ENCODE data around the gene EMC10.

Gene EMC10

DNA sequence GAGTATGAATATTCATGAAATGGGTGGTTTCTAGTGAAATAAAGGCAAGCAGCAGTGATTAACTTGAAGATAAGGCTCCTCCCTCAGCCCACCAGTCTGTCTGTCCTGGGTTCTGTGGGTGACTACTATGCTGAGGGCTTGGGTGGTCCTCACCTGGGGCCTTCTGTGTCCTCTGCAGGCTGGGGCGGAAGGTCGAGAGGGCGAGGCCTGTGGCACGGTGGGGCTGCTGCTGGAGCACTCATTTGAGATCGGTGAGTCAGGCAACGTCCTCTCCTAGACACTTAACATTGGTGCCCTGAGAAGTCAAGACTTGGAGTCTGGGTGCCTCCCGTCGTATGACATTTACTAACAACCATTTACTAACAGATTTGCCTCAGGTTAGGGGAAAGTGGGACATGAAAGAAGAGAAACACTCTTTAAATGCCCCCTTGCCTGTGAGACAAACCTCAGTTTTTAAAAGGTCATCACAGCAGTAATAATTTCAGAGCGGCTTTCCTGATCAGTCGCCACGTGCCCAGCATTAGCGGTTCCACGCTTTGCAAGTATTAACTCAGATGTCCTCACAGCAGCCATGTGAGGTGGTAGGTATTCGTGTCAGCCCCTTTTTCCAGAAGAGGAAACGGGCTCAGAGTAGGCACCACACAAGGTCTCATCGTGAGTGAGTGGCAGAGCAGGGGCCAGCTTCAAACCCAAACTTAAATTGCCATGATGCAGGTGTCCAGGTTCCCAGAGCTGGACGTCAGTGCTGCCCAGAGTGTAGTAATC is 1.6 kb downstream of the EMC10 start:
- no peak for DNase-seq (ENCODE audit: low read depth, low spot score)

DNA sequence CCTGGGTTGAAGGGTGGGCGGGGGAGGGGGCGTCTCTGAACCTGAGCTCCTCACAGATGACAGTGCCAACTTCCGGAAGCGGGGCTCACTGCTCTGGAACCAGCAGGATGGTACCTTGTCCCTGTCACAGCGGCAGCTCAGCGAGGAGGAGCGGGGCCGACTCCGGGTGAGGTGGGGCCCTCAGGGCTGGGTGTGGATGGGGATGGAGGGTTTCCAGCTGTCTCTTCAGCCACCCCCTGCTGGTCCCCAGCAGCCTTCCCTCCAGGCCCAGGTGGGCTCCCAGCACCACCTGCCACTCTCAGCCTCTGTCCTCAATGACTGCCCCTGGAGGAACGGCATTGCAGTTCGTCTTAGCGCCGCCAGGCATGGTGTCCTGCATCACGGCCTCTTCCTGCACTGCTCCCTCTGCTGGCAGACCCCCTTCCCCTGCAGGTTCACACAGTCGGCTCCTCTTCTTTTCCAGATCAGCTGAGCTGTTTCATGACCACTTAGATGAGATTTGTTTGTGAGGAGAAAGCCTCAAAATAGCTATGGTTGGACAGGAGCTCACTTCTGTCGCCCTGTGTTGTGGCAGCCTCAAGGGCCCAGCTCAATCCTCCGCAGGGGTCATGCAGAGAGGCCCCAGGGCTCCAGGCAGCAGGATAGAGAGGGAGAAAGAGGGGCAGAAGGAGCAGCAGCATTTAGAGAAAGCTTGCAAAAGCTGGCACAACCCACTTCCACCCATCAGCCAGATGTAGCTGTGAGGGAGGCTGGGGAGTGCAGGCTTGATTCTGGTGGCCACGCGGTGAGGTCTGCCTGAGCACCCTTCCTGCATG is 2.8 kb downstream of the EMC10 start:
- DNase-seq (ENCODE audit: low read depth, low spot score) = no peak

- no peak for DNase-seq (ENCODE audit: low read depth, low spot score)
Measured at GRCh38 chr19:50479761-50480251, 3.5 kb downstream of the EMC10 start.

DNA sequence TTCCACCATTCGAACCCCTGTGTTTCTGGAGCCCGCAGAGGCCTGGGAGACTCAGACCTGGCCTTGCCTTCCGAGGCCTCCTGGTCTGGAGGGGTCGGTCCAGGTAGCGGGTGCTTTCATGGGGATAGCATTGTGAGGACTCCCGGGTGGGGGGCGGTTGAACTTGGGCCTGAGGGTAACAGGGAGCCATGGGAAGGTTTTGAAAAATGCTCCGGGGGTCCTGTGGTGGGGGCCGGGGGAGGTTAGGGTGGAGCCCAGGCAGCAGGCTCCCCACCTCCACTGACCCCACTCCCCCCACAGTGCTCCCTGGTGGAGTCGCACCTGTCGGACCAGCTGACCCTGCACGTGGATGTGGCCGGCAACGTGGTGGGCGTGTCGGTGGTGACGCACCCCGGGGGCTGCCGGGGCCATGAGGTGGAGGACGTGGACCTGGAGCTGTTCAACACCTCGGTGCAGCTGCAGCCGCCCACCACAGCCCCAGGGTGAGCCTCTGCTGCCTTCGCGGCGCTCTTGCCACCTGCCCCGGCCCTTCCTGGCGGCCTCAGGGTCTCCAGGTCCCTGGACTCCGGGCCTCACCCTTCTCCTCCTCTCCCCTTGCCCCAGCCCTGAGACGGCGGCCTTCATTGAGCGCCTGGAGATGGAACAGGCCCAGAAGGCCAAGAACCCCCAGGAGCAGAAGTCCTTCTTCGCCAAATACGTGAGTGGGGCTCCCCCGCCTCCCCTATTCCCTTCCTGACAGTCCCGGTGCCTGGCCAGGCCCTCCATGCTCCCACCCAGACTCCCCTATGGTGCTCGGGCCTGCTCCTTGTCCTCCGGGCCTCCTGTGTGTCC is 4.2 kb downstream of the EMC10 start:
- DNase-seq (ENCODE audit: low read depth, low spot score) = no peak

DNA sequence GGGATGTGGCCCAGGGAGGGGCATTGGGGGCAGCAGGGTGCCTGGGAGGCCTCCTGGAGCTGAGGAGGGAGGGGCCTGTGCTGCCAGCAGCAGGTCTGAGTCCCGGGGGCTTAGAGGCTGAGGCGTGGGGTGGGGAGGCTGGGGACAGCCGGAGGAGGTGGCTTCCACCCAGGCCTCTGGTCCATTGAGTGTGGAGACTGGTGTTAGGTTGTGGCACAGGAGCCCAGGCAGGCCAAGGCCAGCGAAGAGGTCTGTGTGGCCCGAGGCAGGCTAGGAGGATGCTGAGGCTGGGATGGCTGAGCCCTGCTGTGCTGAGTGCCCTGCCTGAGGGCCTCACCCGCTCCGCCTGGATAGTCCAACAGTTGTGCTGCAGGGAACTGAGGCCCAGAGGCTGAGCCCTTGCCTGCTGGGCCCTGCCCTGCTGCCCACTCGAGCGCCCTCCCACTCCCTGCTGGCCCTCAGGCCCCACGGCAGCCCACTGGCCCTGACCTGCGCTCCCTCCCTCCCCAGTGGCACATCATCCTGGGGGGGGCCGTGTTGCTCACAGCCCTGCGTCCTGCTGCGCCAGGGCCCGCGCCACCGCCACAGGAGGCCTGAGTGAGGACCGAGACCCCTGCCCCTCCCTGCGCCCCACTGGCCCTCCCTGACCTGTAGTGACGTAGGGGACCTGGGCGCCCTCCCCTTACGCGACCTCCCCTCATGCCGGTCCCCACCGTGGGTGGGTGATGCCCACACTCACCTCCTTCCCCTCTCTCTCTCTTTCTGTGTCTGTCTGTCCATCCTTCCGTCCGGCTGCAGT is 5.2 kb downstream of the EMC10 start:
- DNase-seq (ENCODE audit: low read depth, low spot score) = no peak

- no peak for DNase-seq (ENCODE audit: low read depth, low spot score)
Measured at GRCh38 chr19:50482271-50482855, 6.1 kb downstream of the EMC10 start.

DNA sequence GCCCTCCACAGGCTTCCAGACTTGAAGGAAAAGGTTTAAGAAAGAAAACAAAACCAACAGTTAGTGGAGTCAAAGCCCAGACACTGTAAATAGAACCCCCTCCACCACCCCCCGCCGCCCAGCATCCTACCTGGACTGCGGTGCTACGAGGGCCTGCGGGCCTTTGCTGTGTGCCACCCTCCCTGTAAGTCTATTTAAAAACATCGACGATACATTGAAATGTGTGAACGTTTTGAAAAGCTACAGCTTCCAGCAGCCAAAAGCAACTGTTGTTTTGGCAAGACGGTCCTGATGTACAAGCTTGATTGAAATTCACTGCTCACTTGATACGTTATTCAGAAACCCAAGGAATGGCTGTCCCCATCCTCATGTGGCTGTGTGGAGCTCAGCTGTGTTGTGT is 6.6 kb downstream of the EMC10 start:
- no peak for DNase-seq (ENCODE audit: low read depth, low spot score)

- DNase-seq (ENCODE audit: low read depth, low spot score) = no peak
Measured at GRCh38 chr19:50485284-50485955, 9.1 kb downstream of the EMC10 start.

DNA sequence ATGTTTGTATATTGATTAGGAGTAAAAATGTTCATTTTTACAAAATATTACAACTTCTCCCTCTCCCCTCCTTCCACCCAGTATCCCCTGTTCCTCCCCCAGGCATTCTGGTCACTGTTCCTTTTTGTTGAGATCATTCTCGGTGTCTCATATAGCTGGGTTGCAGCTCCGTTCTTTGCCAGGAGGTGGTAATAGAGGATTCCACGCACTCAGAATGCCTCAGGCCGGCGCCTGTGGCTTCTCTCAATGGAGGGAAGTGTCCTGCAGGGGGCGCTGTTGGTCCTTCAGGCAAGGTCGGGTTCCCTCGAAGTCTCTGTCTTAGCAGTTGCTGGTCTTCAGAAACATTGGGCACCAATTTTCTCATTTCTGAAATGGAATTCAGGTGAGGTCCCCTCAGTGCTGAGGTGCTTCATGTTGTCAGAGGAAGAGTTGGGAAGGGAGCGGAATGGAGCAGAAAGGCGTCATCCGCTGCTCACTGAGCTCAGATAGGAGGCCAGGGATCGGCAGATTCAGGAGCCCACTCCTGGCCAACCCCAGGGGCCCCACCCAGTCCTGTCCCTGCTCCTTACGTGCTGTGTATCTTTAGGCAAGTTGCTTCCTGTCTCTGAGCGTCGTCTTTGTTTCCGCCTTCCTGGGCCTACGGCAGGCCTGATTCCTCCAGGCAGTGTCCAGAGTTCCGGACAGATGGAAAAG is 10.7 kb downstream of the EMC10 start:
- DNase-seq (ENCODE audit: low read depth, low spot score) = peak; percentile 47

DNA sequence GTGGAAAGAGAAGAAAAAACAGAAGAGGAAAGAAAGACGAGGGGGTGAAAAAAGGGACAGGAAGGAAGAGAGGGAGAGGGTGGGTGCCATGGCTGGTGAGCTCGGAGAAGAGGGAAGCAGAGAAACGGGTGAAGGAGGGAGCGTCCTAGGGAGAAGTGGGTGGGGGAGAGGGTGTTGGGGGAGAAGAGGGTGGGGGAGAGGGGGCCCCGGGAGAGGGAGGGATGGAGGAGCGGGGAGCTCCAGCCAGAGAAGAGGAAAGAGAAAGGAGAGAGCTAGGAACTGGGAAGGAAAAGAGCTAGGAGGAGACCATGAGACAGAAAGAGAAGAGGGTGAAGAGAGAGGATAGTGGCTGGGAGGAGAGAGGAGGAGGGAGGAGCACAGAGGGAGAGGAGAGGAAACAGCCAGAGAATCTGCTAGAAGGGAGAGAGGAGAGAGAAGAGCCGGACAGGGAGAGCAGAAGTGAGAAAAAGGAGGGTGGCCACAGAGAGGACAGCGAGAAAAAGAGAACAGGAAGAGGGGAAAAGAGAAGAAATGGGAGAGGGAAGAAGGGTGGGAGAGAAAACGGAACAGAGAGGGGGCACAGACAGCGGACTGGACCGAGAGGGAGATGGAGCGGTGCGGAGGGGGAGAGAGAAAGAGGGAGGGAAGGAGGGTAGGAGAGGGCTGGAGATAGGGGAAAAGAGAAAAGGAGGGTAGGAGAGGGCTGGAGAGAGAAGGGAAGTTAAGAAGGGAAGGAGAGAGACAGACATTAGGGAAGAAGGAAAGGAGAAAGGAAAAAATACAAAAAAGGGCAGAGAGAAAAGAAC is 12.3 kb downstream of the EMC10 start:
- no peak for DNase-seq (ENCODE audit: low read depth, low spot score)

- no peak for DNase-seq (ENCODE audit: low read depth, low spot score)
Measured at GRCh38 chr19:50489461-50490011, 13.2 kb downstream of the EMC10 start.

DNA sequence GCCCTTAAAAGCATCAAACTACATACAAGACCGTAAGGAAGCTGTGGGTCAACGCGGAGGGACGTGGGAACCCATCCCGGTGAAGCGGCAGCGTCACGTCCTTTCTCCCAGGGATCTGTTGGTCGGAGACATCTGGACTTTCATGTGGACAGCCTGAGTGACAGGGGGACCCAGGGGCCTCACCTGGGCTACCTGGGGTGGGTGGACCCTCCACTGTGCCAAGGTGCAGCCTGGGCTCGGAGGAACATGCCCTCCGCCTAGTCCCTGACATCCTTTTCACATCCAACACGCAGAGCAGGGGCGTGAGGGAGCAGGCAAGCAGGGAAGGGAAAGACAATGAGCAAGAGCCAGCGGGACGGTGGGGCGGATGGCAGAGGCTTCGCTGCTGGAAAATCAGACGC is 14.1 kb downstream of the EMC10 start:
- no peak for DNase-seq (ENCODE audit: low read depth, low spot score)

GRCh38 chr19:50490991-50491472 is 14.7 kb downstream of the EMC10 start:
- DNase-seq (ENCODE audit: low read depth, low spot score) = no peak

- no peak for DNase-seq (ENCODE audit: low read depth, low spot score)
Measured at GRCh38 chr19:50492303-50493052, 16.2 kb downstream of the EMC10 start.

GRCh38 chr19:50493171-50493570 is 16.9 kb downstream of the EMC10 start:
- no peak for DNase-seq (ENCODE audit: low read depth, low spot score)

- no peak for DNase-seq (ENCODE audit: low read depth, low spot score)
Measured at GRCh38 chr19:50494186-50495019, 18.1 kb downstream of the EMC10 start.
